HepG2 (cell line): ENCODE measurements around the gene TSGA10. TPM values are rescaled to one million over a fixed set of nuclear protein-coding genes. Genes with fewer than 3 reads are reported as not detected.

Source experiments
- ADNP ChIP-seq: sonication (generic); formaldehyde crosslinking; IDR thresholded peaks from 2 replicates; pipeline ENCODE4 v1.4.0; 2020; ENCODE audit warnings: missing genetic modification reagents
- ARHGAP35 ChIP-seq: sonication (generic); formaldehyde crosslinking; IDR thresholded peaks from 2 replicates; pipeline ENCODE4 v1.9.0; 2022; ENCODE audit warnings: mild to moderate bottlenecking, inconsistent platforms, moderate library complexity, missing genetic modification reagents, borderline replicate concordance
- ARID4A ChIP-seq: sonication (generic); formaldehyde crosslinking; IDR thresholded peaks from 2 replicates; pipeline ENCODE4 v1.5.0; 2020; ENCODE audit warnings: mild to moderate bottlenecking, missing genetic modification reagents, borderline replicate concordance
- CBX5 ChIP-seq: sonication (generic); formaldehyde crosslinking; IDR thresholded peaks from 2 replicates; pipeline ENCODE4 v1.4.0; 2020; ENCODE audit warnings: missing genetic modification reagents, borderline replicate concordance
- ESRRA ChIP-seq: sonication (generic); formaldehyde crosslinking; IDR thresholded peaks from 2 replicates; pipeline ENCODE4 v1.5.1; 2020; ENCODE audit warnings: mild to moderate bottlenecking, low read depth, missing genetic modification reagents
- GATA4 ChIP-seq: sonication (generic); IDR thresholded peaks from 2 replicates; pipeline ENCODE4 v1.6.1; 2016; ENCODE audit warnings: antibody characterized with exemption, low read depth, borderline replicate concordance
- PAX8 ChIP-seq: sonication (generic); formaldehyde crosslinking; IDR thresholded peaks from 2 replicates; pipeline ENCODE4 v1.8.0; 2022; ENCODE audit warnings: mild to moderate bottlenecking, missing genetic modification reagents, borderline replicate concordance
- POLR2G ChIP-seq: fragments of 200-400 bp; formaldehyde crosslinking; IDR thresholded peaks from 2 replicates; pipeline ENCODE4 v1.6.1; 2018; ENCODE audit warnings: mild to moderate bottlenecking, low read depth, low read length, moderate library complexity
- PRMT3 ChIP-seq: sonication (generic); formaldehyde crosslinking; IDR thresholded peaks from 2 replicates; pipeline ENCODE4 v1.8.1; 2022; ENCODE audit warnings: low read depth, mild to moderate bottlenecking, moderate library complexity, missing genetic modification reagents, borderline replicate concordance
- RBFOX2 ChIP-seq: fragments of 200-400 bp; formaldehyde crosslinking; IDR thresholded peaks from 2 replicates; pipeline ENCODE4 v1.6.1; 2017; ENCODE audit warnings: low read depth, mild to moderate bottlenecking, low read length
- RFX3 ChIP-seq: IDR thresholded peaks from 2 replicates; pipeline ENCODE4 v1.6.1; 2016; ENCODE audit warnings: missing biosample characterization, missing genetic modification reagents
- RORA ChIP-seq: sonication (generic); formaldehyde crosslinking; IDR thresholded peaks from 2 replicates; pipeline ENCODE4 v1.5.0; 2020; ENCODE audit warnings: mild to moderate bottlenecking, missing genetic modification reagents, moderate library complexity
- TRIM22 ChIP-seq: fragments of 450-650 bp; IDR thresholded peaks from 2 replicates; pipeline ENCODE4 v1.6.1; 2017
- YEATS2 ChIP-seq: sonication (generic); formaldehyde crosslinking; IDR thresholded peaks from 2 replicates; pipeline ENCODE4 v1.4.0; 2020; ENCODE audit warnings: missing genetic modification reagents, borderline replicate concordance
- ZBTB37 ChIP-seq: sonication (generic); formaldehyde crosslinking; IDR thresholded peaks from 2 replicates; pipeline ENCODE4 v1.4.0; 2020; ENCODE audit warnings: mild to moderate bottlenecking, missing genetic modification reagents
- ZFP37 ChIP-seq: sonication (generic); formaldehyde crosslinking; IDR thresholded peaks from 2 replicates; pipeline ENCODE4 v1.4.0; 2020; ENCODE audit warnings: missing genetic modification reagents, borderline replicate concordance
- ZMYM2 ChIP-seq: sonication (generic); formaldehyde crosslinking; IDR thresholded peaks from 2 replicates; pipeline ENCODE4 v1.8.0; 2022; ENCODE audit warnings: mild to moderate bottlenecking, missing genetic modification reagents
- ZNF136 ChIP-seq: sonication (generic); formaldehyde crosslinking; IDR thresholded peaks from 2 replicates; pipeline ENCODE4 v1.8.1; 2022; ENCODE audit warnings: low read depth, mild to moderate bottlenecking, moderate library complexity, missing genetic modification reagents
- ZNF83 ChIP-seq: sonication (generic); formaldehyde crosslinking; IDR thresholded peaks from 2 replicates; pipeline ENCODE4 v1.4.0; 2020; ENCODE audit warnings: missing genetic modification reagents, mild to moderate bottlenecking, borderline replicate concordance
- polyA plus RNA-seq, 8 experiments: library from polyadenylated mRNA; depleted of rRNA in 3 of 8; stranded (reverse) in 7 of 8; unstranded in 1 of 8; fragments of >200 nt; fragmentation: Illumina TruSeq in 4 of 8; extraction: Trizol in 4 of 8; gene quantifications; 2 replicates each; pipeline versions ENCODE4 v1.2.1 to v1.2.3, GENCODE V29; 2011 to 2016; ENCODE audit warnings: low read depth in 4 of 8, missing spikeins in 1 of 8, mixed read lengths in 1 of 8; ENCODE audit not compliant: insufficient read depth in 1 of 8
- total RNA-seq, 5 experiments: library from RNA; depleted of rRNA; stranded (reverse); fragments of >200 nt; fragmentation: Illumina TruSeq; extraction: Trizol; gene quantifications; 2 replicates each; pipeline ENCODE4 v1.2.3, GENCODE V29; 2016; ENCODE audit warnings: low read depth in 1 of 5
- TF ChIP-seq, protein P1 (sequence below), 2 experiments: fragments of 450-650 bp in 1 of 2; sonication (generic) in 1 of 2; formaldehyde crosslinking; IDR thresholded peaks; 2 replicates each; pipeline versions ENCODE4 v1.5.0 to v1.8.0; 2020 to 2022; ENCODE audit warnings: mild to moderate bottlenecking in 1 of 2, missing genetic modification reagents in 1 of 2

The TSGA10 gene
- total and polyA plus RNA-seq, 2 of the 13 experiments (the other 11 are each of a cell fraction or from before 2014, with no cell fraction given), result 4.7 to 13.1 TPM

- TF ChIP-seq YEATS2, result peak; percentile 91
- TF ChIP-seq ADNP (CRISPR knock-in tag), result no peak
- TF ChIP-seq RBFOX2, result peak; percentile 91
- TF ChIP-seq RFX3 (CRISPR knock-in tag), result peak; percentile 96
- TF ChIP-seq GATA4, result peak; percentile 36
- peak; percentile 43; the same call in 1 of the 2 replicates for TF ChIP-seq PAX8 (CRISPR knock-in tag)
- peak; percentile 45; the same call in 1 of the 2 replicates for TF ChIP-seq CBX5 (CRISPR knock-in tag)
- TF ChIP-seq TRIM22, result no peak
- TF ChIP-seq ARID4A (CRISPR knock-in tag), result peak; percentile 97
- TF ChIP-seq ZBTB37 (CRISPR knock-in tag), result no peak
- no peak; the same call in none of the 2 replicates for TF ChIP-seq ESRRA (CRISPR knock-in tag)
- no peak for TF ChIP-seq ZNF136 (CRISPR knock-in tag)
- TF ChIP-seq ARHGAP35 (CRISPR knock-in tag), result peak; percentile 71; the same call in 1 of the 2 replicates
- 0 out of 2 replicates have a peak, but pooled peaks have one; percentile 65 for TF ChIP-seq ZMYM2
- TF ChIP-seq PRMT3, result no peak
- no peak; the same call in 1 of the 2 replicates for TF ChIP-seq ZNF83 (CRISPR knock-in tag)
- TF ChIP-seq, protein P1, sequence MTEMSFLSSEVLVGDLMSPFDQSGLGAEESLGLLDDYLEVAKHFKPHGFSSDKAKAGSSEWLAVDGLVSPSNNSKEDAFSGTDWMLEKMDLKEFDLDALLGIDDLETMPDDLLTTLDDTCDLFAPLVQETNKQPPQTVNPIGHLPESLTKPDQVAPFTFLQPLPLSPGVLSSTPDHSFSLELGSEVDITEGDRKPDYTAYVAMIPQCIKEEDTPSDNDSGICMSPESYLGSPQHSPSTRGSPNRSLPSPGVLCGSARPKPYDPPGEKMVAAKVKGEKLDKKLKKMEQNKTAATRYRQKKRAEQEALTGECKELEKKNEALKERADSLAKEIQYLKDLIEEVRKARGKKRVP (CRISPR knock-in tag; IDR thresholded peaks at IDR 0.05), result peak in 1 of 2 experiments; percentile 52; a peak in 2 of 4 replicates
- TF ChIP-seq RORA (CRISPR knock-in tag), result no peak
- TF ChIP-seq ZFP37 (CRISPR knock-in tag), result no peak
- peak; percentile 92; the same call in 1 of the 2 replicates for TF ChIP-seq POLR2G
Measured at GRCh38 chr2:99141110-99142108, 13.3 kb downstream of the TSGA10 start, which contains the start of gene C2orf15 (continued).
